ENCODE data around the gene RPL10A.

Gene RPL10A

DNA sequence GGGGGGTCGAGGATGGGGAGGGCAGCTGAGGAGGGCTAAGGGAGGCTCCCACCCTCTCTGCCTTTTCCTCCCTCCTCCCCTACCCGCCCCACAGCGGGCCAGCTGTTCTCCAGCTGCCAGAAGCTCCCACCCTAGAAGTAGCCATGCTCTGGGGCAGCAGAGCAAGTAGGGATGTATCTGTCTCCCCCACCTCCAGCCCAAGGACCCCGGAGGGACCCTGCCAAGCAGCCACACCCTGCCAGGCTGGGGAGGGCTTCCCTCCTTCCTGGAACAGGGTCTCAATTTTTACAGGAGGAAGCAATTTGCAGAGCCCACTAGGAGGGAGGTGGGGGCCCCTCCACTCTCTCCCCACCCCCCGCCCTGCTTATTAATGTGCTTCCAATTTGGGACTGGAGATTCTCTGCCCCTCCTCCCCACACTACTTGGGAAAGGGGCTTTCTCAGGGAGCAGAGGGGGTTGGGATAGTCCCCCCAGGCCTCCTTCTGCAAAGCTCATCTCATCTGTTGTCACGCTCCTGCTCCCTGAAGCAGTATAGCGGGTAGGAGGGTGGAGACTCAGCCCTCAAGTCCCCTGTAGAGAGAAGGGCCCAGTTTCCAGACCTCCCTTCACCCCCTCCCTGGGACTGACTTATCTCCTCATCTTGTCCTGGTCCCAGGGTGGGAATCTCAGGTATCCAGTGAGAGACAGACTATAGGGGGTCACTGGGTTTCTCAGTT lies 24.2 kb downstream of the RPL10A start:
- Histone ChIP-seq H2AFZ (ENCODE audit: low read length) (no peak overlapping the region), H3K27me3 (ENCODE audit: insufficient read depth, low read length) (peaks cover 26% of the 10 kb centered on the region), H3K79me2 (ENCODE audit: insufficient read depth, low read length) (no peaks in the 10 kb centered on the region), H3K4me1 (ENCODE audit: insufficient read depth, low read length, severe bottlenecking) (peaks cover under 1% of the 10 kb centered on the region), H4K20me1 (ENCODE audit: insufficient read depth, low read length) (no peaks in the 10 kb centered on the region), H3F3A (ENCODE audit: insufficient read depth, low read length) (no peaks in the 10 kb centered on the region), H3K4me3 (ENCODE audit: low read depth, low read length, poor library complexity, severe bottlenecking) (no peak overlapping the region), H3K9me2 (ENCODE audit: low read depth, low read length) (no peaks in the 10 kb centered on the region), H3K9me3 (ENCODE audit: low read length) (no peaks in the 10 kb centered on the region), H3K27ac (ENCODE audit: low read depth, low read length, poor library complexity, severe bottlenecking) (no peak overlapping the region), H3K4me2 (ENCODE audit: low read length) (no peak overlapping the region), H3K9ac (ENCODE audit: low read length) (no peak overlapping the region), H3K36me3 (ENCODE audit: insufficient read depth, low read length) (no peaks in the 10 kb centered on the region)
- TF ChIP-seq EZH2 (IDR thresholded peaks at IDR 0.05; ENCODE audit: borderline replicate concordance, low read length): no peak
- TF ChIP-seq, protein P1, sequence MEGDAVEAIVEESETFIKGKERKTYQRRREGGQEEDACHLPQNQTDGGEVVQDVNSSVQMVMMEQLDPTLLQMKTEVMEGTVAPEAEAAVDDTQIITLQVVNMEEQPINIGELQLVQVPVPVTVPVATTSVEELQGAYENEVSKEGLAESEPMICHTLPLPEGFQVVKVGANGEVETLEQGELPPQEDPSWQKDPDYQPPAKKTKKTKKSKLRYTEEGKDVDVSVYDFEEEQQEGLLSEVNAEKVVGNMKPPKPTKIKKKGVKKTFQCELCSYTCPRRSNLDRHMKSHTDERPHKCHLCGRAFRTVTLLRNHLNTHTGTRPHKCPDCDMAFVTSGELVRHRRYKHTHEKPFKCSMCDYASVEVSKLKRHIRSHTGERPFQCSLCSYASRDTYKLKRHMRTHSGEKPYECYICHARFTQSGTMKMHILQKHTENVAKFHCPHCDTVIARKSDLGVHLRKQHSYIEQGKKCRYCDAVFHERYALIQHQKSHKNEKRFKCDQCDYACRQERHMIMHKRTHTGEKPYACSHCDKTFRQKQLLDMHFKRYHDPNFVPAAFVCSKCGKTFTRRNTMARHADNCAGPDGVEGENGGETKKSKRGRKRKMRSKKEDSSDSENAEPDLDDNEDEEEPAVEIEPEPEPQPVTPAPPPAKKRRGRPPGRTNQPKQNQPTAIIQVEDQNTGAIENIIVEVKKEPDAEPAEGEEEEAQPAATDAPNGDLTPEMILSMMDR (IDR thresholded peaks at IDR 0.05; ENCODE audit: low read length): no peak

DNA sequence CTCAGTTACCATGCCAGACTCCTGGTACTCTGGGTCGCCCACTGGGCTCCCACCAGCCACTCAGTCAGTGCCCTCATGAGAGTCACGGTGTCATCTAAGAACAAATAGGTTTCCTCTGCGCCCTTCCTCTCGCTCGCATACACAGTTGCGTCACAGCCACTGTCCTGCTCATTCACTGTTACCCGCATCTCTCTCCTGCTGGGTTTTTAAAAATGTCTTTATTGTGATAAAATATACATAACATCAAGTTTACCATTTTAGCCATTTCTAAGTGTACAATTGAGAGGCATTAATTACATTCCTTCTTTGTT lies 24.7 kb downstream of the RPL10A start:
- H3K4me1 ChIP-seq (ENCODE audit: insufficient read depth, low read length, severe bottlenecking): peaks cover 6% of the 10 kb centered on the region
- H3K4me3 ChIP-seq (ENCODE audit: low read depth, low read length, poor library complexity, severe bottlenecking): no peak overlapping the region
- H3K4me2 ChIP-seq (ENCODE audit: low read length): no peak overlapping the region
- H3K9ac ChIP-seq (ENCODE audit: low read length): no peak overlapping the region
- no peaks in the 10 kb centered on the region for H3F3A ChIP-seq (ENCODE audit: insufficient read depth, low read length)
- H3K27me3 ChIP-seq (ENCODE audit: insufficient read depth, low read length): peaks cover 26% of the 10 kb centered on the region
- no peak overlapping the region for H3K27ac ChIP-seq (ENCODE audit: low read depth, low read length, poor library complexity, severe bottlenecking)
- no peak overlapping the region for H2AFZ ChIP-seq (ENCODE audit: low read length)
- H3K36me3 ChIP-seq (ENCODE audit: insufficient read depth, low read length): no peaks in the 10 kb centered on the region
- H4K20me1 ChIP-seq (ENCODE audit: insufficient read depth, low read length): no peaks in the 10 kb centered on the region
- TF ChIP-seq, protein P1 (IDR thresholded peaks at IDR 0.05; ENCODE audit: low read length): no peak
- no peak for TF ChIP-seq EZH2 (IDR thresholded peaks at IDR 0.05; ENCODE audit: borderline replicate concordance, low read length)
- no peaks in the 10 kb centered on the region for H3K79me2 ChIP-seq (ENCODE audit: insufficient read depth, low read length)
- no peaks in the 10 kb centered on the region for H3K9me2 ChIP-seq (ENCODE audit: low read depth, low read length)
- no peaks in the 10 kb centered on the region for H3K9me3 ChIP-seq (ENCODE audit: low read length)

DNA sequence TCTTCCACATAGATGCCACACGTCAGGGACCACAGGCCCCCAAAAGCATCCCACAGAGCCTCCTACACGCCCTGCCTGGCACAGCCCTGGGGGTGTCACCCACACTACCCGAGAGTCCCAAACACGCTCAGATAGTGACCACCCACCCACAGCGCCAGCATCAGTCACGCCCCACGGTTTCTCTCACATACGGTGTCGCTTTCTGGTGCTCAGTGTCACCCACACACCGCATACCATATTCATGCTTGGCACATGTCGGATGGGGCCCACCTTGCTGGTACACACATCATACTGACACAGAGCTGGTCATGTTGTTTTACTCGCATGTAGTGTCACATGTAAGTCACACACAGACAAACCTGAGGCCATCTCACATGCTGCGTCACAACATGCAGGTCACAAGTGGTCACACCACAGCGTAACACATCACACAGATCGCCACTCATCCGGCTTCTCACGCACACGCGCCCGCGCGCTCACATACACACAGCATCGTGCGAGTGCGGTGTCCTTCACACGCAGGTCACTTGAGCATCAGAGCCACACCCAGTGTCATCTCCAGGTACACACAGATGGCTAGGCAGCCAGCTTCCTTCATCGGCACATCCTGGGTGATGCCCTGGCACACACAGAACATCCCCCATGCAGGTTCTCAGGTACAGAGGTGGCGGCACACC lies 25.2 kb downstream of the RPL10A start:
- H3K9ac ChIP-seq (ENCODE audit: low read length): no peak overlapping the region
- H3K9me3 ChIP-seq (ENCODE audit: low read length): no peaks in the 10 kb centered on the region
- H3K27me3 ChIP-seq (ENCODE audit: insufficient read depth, low read length): peaks cover 26% of the 10 kb centered on the region
- H3K4me1 ChIP-seq (ENCODE audit: insufficient read depth, low read length, severe bottlenecking): peaks cover 10% of the 10 kb centered on the region
- TF ChIP-seq, protein P1 (IDR thresholded peaks at IDR 0.05; ENCODE audit: low read length): no peak
- no peak for TF ChIP-seq EZH2 (IDR thresholded peaks at IDR 0.05; ENCODE audit: borderline replicate concordance, low read length)
- H3F3A ChIP-seq (ENCODE audit: insufficient read depth, low read length): no peaks in the 10 kb centered on the region
- no peaks in the 10 kb centered on the region for H3K79me2 ChIP-seq (ENCODE audit: insufficient read depth, low read length)
- H3K36me3 ChIP-seq (ENCODE audit: insufficient read depth, low read length): no peaks in the 10 kb centered on the region
- H3K27ac ChIP-seq (ENCODE audit: low read depth, low read length, poor library complexity, severe bottlenecking): no peak overlapping the region
- no peaks in the 10 kb centered on the region for H3K9me2 ChIP-seq (ENCODE audit: low read depth, low read length)
- no peaks in the 10 kb centered on the region for H4K20me1 ChIP-seq (ENCODE audit: insufficient read depth, low read length)
- H3K4me2 ChIP-seq (ENCODE audit: low read length): no peak overlapping the region
- H3K4me3 ChIP-seq (ENCODE audit: low read depth, low read length, poor library complexity, severe bottlenecking): no peak overlapping the region
- no peak overlapping the region for H2AFZ ChIP-seq (ENCODE audit: low read length)

Data from OCI-LY1 (cell line).